ENCODE results near the gene ENKUR.
"Not testable (repeated sequence)": the region's sequence is repeated elsewhere in the genome, so short reads cannot be mapped to it uniquely, and the experiment has no call there.

The ENKUR gene

GRCh38 chr10:24973163-24973562, 42.8 kb downstream of the ENKUR start:
- no peak overlapping the region for H3K27ac ChIP-seq
- CTCF ChIA-PET, result interaction anchor here (1.0 kb wide), 1 partner anchor 8 kb away, joined by 3 read pairs; no protein-coding TSS in a partner anchor
- no peak for DNase-seq (ENCODE audit: low spot score)
- POLR2A ChIA-PET (ENCODE audit: low non-redundant PET), result no interaction called here
- no peak for TF ChIP-seq CTCF (conservative IDR thresholded peaks at IDR 0.05; ENCODE audit: low read depth)

GRCh38 chr10:24971374-24971773, 44.6 kb downstream of the ENKUR start:
- POLR2A ChIA-PET (ENCODE audit: low non-redundant PET), result no interaction called here
- no peak for DNase-seq (ENCODE audit: low spot score)

GRCh38 chr10:24969841-24970281, 46.1 kb downstream of the ENKUR start:
- CTCF ChIA-PET, result interaction anchor here (1.5 kb wide), 1 partner anchor 352 kb away, joined by 4 read pairs; no protein-coding TSS in a partner anchor

More at GRCh38 chr10:24971374-24971773, 44.6 kb downstream of the ENKUR start:
- CTCF ChIA-PET, result no interaction called here
- no peak for TF ChIP-seq CTCF (conservative IDR thresholded peaks at IDR 0.05; ENCODE audit: low read depth)
- no peak overlapping the region for H3K27ac ChIP-seq

GRCh38 chr10:24968951-24969350, 47.0 kb downstream of the ENKUR start:
- POLR2A ChIA-PET (ENCODE audit: low non-redundant PET); DNase-seq (ENCODE audit: low spot score); H3K27ac ChIP-seq: not testable (repeated sequence)
- CTCF ChIA-PET, result interaction anchor here (1.5 kb wide), 1 partner anchor 351 kb away, joined by 4 read pairs; no protein-coding TSS in a partner anchor

More at GRCh38 chr10:24969841-24970281, 46.1 kb downstream of the ENKUR start:
- TF ChIP-seq CTCF (conservative IDR thresholded peaks at IDR 0.05; ENCODE audit: low read depth), result no peak
- no peak for DNase-seq (ENCODE audit: low spot score)
- POLR2A ChIA-PET (ENCODE audit: low non-redundant PET), result no interaction called here
- no peak overlapping the region for H3K27ac ChIP-seq

GRCh38 chr10:24968349-24968748, 47.6 kb downstream of the ENKUR start:
- POLR2A ChIA-PET (ENCODE audit: low non-redundant PET), result no interaction called here
- no peak for TF ChIP-seq CTCF (conservative IDR thresholded peaks at IDR 0.05; ENCODE audit: low read depth)
- no peak overlapping the region for H3K27ac ChIP-seq
- CTCF ChIA-PET, result no interaction called here
- DNase-seq (ENCODE audit: low spot score), result no peak

GRCh38 chr10:24966962-24967481, 48.9 kb downstream of the ENKUR start:
- no peak overlapping the region for H3K27ac ChIP-seq
- CTCF ChIA-PET, result no interaction called here
- no peak for DNase-seq (ENCODE audit: low spot score)
- TF ChIP-seq CTCF (conservative IDR thresholded peaks at IDR 0.05; ENCODE audit: low read depth), result no peak
- POLR2A ChIA-PET (ENCODE audit: low non-redundant PET), result no interaction called here

- ChIA-PET POLR2A (ENCODE audit: low non-redundant PET) (no interaction called here), CTCF (no interaction called here)
- no peak for DNase-seq (ENCODE audit: low spot score)
- no peak overlapping the region for H3K27ac ChIP-seq
- no peak for TF ChIP-seq CTCF (conservative IDR thresholded peaks at IDR 0.05; ENCODE audit: low read depth)
These were observed 50.9 kb downstream of the ENKUR start for GRCh38 chr10:24965051-24965450.

All from RWPE1 (cell line).